ENCODE data around the gene EED.
A peak's percentile ranks its signal among the peaks of the same experiment; 100 is the strongest.
"Not testable (repeated sequence)": the region's sequence is repeated elsewhere in the genome, so short reads cannot be mapped to it uniquely, and the experiment has no call there.

EED gene

GRCh38 chr11:86274999-86275398 is 30.4 kb downstream of the EED start:
- Histone ChIP-seq H3K27me3 (ENCODE audit: low read depth) (no peaks in the 10 kb centered on the region), H3K4me1 (peaks cover 13% of the 10 kb centered on the region), H3K9me3 (no peaks in the 10 kb centered on the region), H3K4me3 (no peak overlapping the region), H3K36me3 (replicated peaks) (peaks cover 27% of the 10 kb centered on the region)
- no peak for DNase-seq (ENCODE audit: low spot score in 2 of 2)
- in situ Hi-C loops (cut with MboI; ENCODE audit: low sequenced_read_pairs): no loop called here

GRCh38 chr11:86275493-86276370 is 31.2 kb downstream of the EED start:
- Histone ChIP-seq H3K36me3 (replicated peaks) (peaks cover 24% of the 10 kb centered on the region), H3K27me3 (ENCODE audit: low read depth) (no peaks in the 10 kb centered on the region), H3K4me1 (peaks cover 13% of the 10 kb centered on the region), H3K4me3 (no peak overlapping the region), H3K9me3 (no peaks in the 10 kb centered on the region)
- no peak for DNase-seq (ENCODE audit: low spot score in 2 of 2)
- in situ Hi-C loops (cut with MboI; ENCODE audit: low sequenced_read_pairs): no loop called here

GRCh38 chr11:86277741-86278140 is 33.2 kb downstream of the EED start:
- in situ Hi-C loops (cut with MboI; ENCODE audit: low sequenced_read_pairs): no loop called here
- peaks cover 27% of the 10 kb centered on the region for H3K36me3 ChIP-seq (replicated peaks)

GRCh38 chr11:86278226-86278625 is 33.7 kb downstream of the EED start:
- H3K4me3 ChIP-seq: no peak overlapping the region
- no peaks in the 10 kb centered on the region for H3K27me3 ChIP-seq (ENCODE audit: low read depth)
- in situ Hi-C loops (cut with MboI; ENCODE audit: low sequenced_read_pairs): no loop called here
- H3K9me3 ChIP-seq: no peaks in the 10 kb centered on the region
- DNase-seq (ENCODE audit: low spot score in 2 of 2): no peak
- H3K4me1 ChIP-seq: peaks cover 13% of the 10 kb centered on the region
- H3K36me3 ChIP-seq (replicated peaks): peaks cover 27% of the 10 kb centered on the region

More at GRCh38 chr11:86277741-86278140, 33.2 kb downstream of the EED start:
- no peaks in the 10 kb centered on the region for H3K9me3 ChIP-seq
- H3K4me1 ChIP-seq: peaks cover 13% of the 10 kb centered on the region
- no peaks in the 10 kb centered on the region for H3K27me3 ChIP-seq (ENCODE audit: low read depth)
- no peak overlapping the region for H3K4me3 ChIP-seq
- no peak for DNase-seq (ENCODE audit: low spot score in 2 of 2)

GRCh38 chr11:86279747-86280146 is 35.2 kb downstream of the EED start:
- peaks cover 13% of the 10 kb centered on the region for H3K4me1 ChIP-seq

GRCh38 chr11:86287468-86287796 is 42.9 kb downstream of the EED start:
- H3K27me3 ChIP-seq (ENCODE audit: low read depth): no peaks in the 10 kb centered on the region
- in situ Hi-C loops (cut with MboI; ENCODE audit: low sequenced_read_pairs): no loop called here
- H3K9me3 ChIP-seq: no peaks in the 10 kb centered on the region
- no peak for DNase-seq (ENCODE audit: low spot score in 2 of 2)
- no peaks in the 10 kb centered on the region for H3K4me1 ChIP-seq
- peaks cover under 1% of the 10 kb centered on the region; the same call in 1 of the 2 replicates for H3K36me3 ChIP-seq (replicated peaks)
- no peak overlapping the region for H3K4me3 ChIP-seq

More at GRCh38 chr11:86279747-86280146, 35.2 kb downstream of the EED start:
- DNase-seq (ENCODE audit: low spot score in 2 of 2): no peak
- Histone ChIP-seq H3K9me3 (no peaks in the 10 kb centered on the region), H3K4me3 (no peak overlapping the region), H3K27me3 (ENCODE audit: low read depth) (no peaks in the 10 kb centered on the region), H3K36me3 (replicated peaks) (peaks cover 27% of the 10 kb centered on the region)
- in situ Hi-C loops (cut with MboI; ENCODE audit: low sequenced_read_pairs): no loop called here

- Histone ChIP-seq H3K27me3 (ENCODE audit: low read depth) (no peaks in the 10 kb centered on the region), H3K9me3 (no peaks in the 10 kb centered on the region), H3K4me3 (no peak overlapping the region), H3K36me3 (replicated peaks) (no peaks in the 10 kb centered on the region; the same call in 1 of the 2 replicates), H3K4me1 (no peaks in the 10 kb centered on the region)
- in situ Hi-C loops (cut with MboI; ENCODE audit: low sequenced_read_pairs): no loop called here
- no peak for DNase-seq (ENCODE audit: low spot score in 2 of 2)
Measured at GRCh38 chr11:86288776-86289507, 44.4 kb downstream of the EED start.

- in situ Hi-C loops (cut with MboI; ENCODE audit: low sequenced_read_pairs): loop anchor here (10.0 kb wide), 1 partner anchor 435 kb away; the partner anchor contains the start of gene CCDC83
Measured at GRCh38 chr11:86289508-86290280, 45.1 kb downstream of the EED start.

GRCh38 chr11:86291466-86292262 is 47.1 kb downstream of the EED start:
- H3K4me1 ChIP-seq: no peaks in the 10 kb centered on the region
- no peaks in the 10 kb centered on the region for H3K9me3 ChIP-seq
- peak in 1 of 2 experiments; percentile 78 for DNase-seq (ENCODE audit: low spot score in 2 of 2)
- H3K4me3 ChIP-seq: no peak overlapping the region
- no peaks in the 10 kb centered on the region for H3K27me3 ChIP-seq (ENCODE audit: low read depth)
- H3K36me3 ChIP-seq (replicated peaks): no peaks in the 10 kb centered on the region
- in situ Hi-C loops (cut with MboI; ENCODE audit: low sequenced_read_pairs): loop anchor here (10.0 kb wide), 1 partner anchor 437 kb away; the partner anchor contains the start of gene CCDC83

More at GRCh38 chr11:86289508-86290280, 45.1 kb downstream of the EED start:
- not testable (repeated sequence) for H3K27me3 ChIP-seq (ENCODE audit: low read depth); H3K4me3 ChIP-seq; H3K9me3 ChIP-seq; H3K4me1 ChIP-seq; DNase-seq (ENCODE audit: low spot score in 2 of 2); H3K36me3 ChIP-seq (replicated peaks)

GRCh38 chr11:86292912-86293616 is 48.5 kb downstream of the EED start:
- Histone ChIP-seq H3K4me3 (no peak overlapping the region), H3K4me1 (no peaks in the 10 kb centered on the region), H3K36me3 (replicated peaks) (no peaks in the 10 kb centered on the region), H3K27me3 (ENCODE audit: low read depth) (no peaks in the 10 kb centered on the region), H3K9me3 (no peaks in the 10 kb centered on the region)
- in situ Hi-C loops (cut with MboI; ENCODE audit: low sequenced_read_pairs): loop anchor here (10.0 kb wide), 1 partner anchor 438 kb away; the partner anchor contains the start of gene CCDC83
- DNase-seq (ENCODE audit: low spot score in 2 of 2): no peak

- Histone ChIP-seq H3K4me1 (no peaks in the 10 kb centered on the region), H3K36me3 (replicated peaks) (no peaks in the 10 kb centered on the region), H3K9me3 (no peaks in the 10 kb centered on the region), H3K4me3 (no peak overlapping the region), H3K27me3 (ENCODE audit: low read depth) (no peaks in the 10 kb centered on the region)
- in situ Hi-C loops (cut with MboI; ENCODE audit: low sequenced_read_pairs): loop anchor here (10.0 kb wide), 1 partner anchor 439 kb away; the partner anchor contains the start of gene CCDC83
- no peak for DNase-seq (ENCODE audit: low spot score in 2 of 2)
Measured at GRCh38 chr11:86294026-86294425, 49.5 kb downstream of the EED start.

- Histone ChIP-seq H3K4me3 (peak overlapping the region; percentile 77), H3K9me3 (no peaks in the 10 kb centered on the region), H3K36me3 (replicated peaks) (no peaks in the 10 kb centered on the region; the same call in 1 of the 2 replicates), H3K27me3 (ENCODE audit: low read depth) (no peaks in the 10 kb centered on the region), H3K4me1 (peaks cover 12% of the 10 kb centered on the region)
- DNase-seq (ENCODE audit: low spot score in 2 of 2): no peak
- in situ Hi-C loops (cut with MboI; ENCODE audit: low sequenced_read_pairs): no loop called here
Measured at GRCh38 chr11:86301742-86302091, 57.2 kb downstream of the EED start.
